ENCODE data around the gene KIF26B.

Gene KIF26B

GRCh38 chr1:245255783-245256182, 101.0 kb downstream of the KIF26B start:
- Histone ChIP-seq H4K20me1 (ENCODE audit: low read depth, low read length) (no peaks in the 10 kb centered on the region), H3K36me3 (ENCODE audit: low read length) (no peaks in the 10 kb centered on the region), H3K9me3 (ENCODE audit: insufficient read depth, low read length) (no peaks in the 10 kb centered on the region), H3K27ac (ENCODE audit: low read depth, low read length) (no peak overlapping the region), H3K79me2 (ENCODE audit: insufficient read depth, low read length) (no peaks in the 10 kb centered on the region), H3K27me3 (ENCODE audit: low read length) (peaks cover 2% of the 10 kb centered on the region; the same call in 1 of the 2 replicates), H3F3A (ENCODE audit: insufficient read depth) (no peaks in the 10 kb centered on the region), H3K4me3 (ENCODE audit: insufficient read depth, low read length, poor library complexity, severe bottlenecking) (no peak overlapping the region), H2AFZ (ENCODE audit: low read depth, low read length, severe bottlenecking) (no peak overlapping the region), H3K9ac (ENCODE audit: low read length) (no peak overlapping the region), H3K4me2 (ENCODE audit: low read depth, low read length, poor library complexity, severe bottlenecking) (no peak overlapping the region), H3K9me2 (replicated peaks; ENCODE audit: insufficient read depth, low read length) (no peaks in the 10 kb centered on the region)
- no peak for TF ChIP-seq CTCF (IDR thresholded peaks at IDR 0.05; ENCODE audit: insufficient read depth, low read length, poor library complexity, severe bottlenecking)
- no peak for TF ChIP-seq EZH2phosphoT487 (conservative IDR thresholded peaks at IDR 0.05; ENCODE audit: low read length)

- Histone ChIP-seq H3K9ac (ENCODE audit: low read length) (no peak overlapping the region), H3K9me3 (ENCODE audit: insufficient read depth, low read length) (no peaks in the 10 kb centered on the region), H3K4me2 (ENCODE audit: low read depth, low read length, poor library complexity, severe bottlenecking) (no peak overlapping the region), H3K9me2 (replicated peaks; ENCODE audit: insufficient read depth, low read length) (no peaks in the 10 kb centered on the region), H3K79me2 (ENCODE audit: insufficient read depth, low read length) (no peaks in the 10 kb centered on the region), H2AFZ (ENCODE audit: low read depth, low read length, severe bottlenecking) (no peak overlapping the region), H3K27ac (ENCODE audit: low read depth, low read length) (no peak overlapping the region), H4K20me1 (ENCODE audit: low read depth, low read length) (no peaks in the 10 kb centered on the region), H3F3A (ENCODE audit: insufficient read depth) (no peaks in the 10 kb centered on the region), H3K27me3 (ENCODE audit: low read length) (no peaks in the 10 kb centered on the region), H3K4me3 (ENCODE audit: insufficient read depth, low read length, poor library complexity, severe bottlenecking) (no peak overlapping the region), H3K36me3 (ENCODE audit: low read length) (no peaks in the 10 kb centered on the region)
- no peak for TF ChIP-seq CTCF (IDR thresholded peaks at IDR 0.05; ENCODE audit: insufficient read depth, low read length, poor library complexity, severe bottlenecking)
- TF ChIP-seq EZH2phosphoT487 (conservative IDR thresholded peaks at IDR 0.05; ENCODE audit: low read length) = no peak
Observed at GRCh38 chr1:245256528-245256927, 101.7 kb downstream of the KIF26B start.

GRCh38 chr1:245258271-245258920, 103.6 kb downstream of the KIF26B start:
- H3K9me3 ChIP-seq (ENCODE audit: insufficient read depth, low read length) = no peaks in the 10 kb centered on the region
- no peaks in the 10 kb centered on the region for H3K9me2 ChIP-seq (replicated peaks; ENCODE audit: insufficient read depth, low read length)
- TF ChIP-seq CTCF (IDR thresholded peaks at IDR 0.05; ENCODE audit: insufficient read depth, low read length, poor library complexity, severe bottlenecking) (no peak), EZH2phosphoT487 (conservative IDR thresholded peaks at IDR 0.05; ENCODE audit: low read length) (no peak)
- H3F3A ChIP-seq (ENCODE audit: insufficient read depth) = no peaks in the 10 kb centered on the region
- H3K27me3 ChIP-seq (ENCODE audit: low read length) = no peaks in the 10 kb centered on the region
- H3K4me3 ChIP-seq (ENCODE audit: insufficient read depth, low read length, poor library complexity, severe bottlenecking) = no peak overlapping the region
- no peak overlapping the region for H3K27ac ChIP-seq (ENCODE audit: low read depth, low read length)
- no peaks in the 10 kb centered on the region for H3K79me2 ChIP-seq (ENCODE audit: insufficient read depth, low read length)
- no peaks in the 10 kb centered on the region for H3K36me3 ChIP-seq (ENCODE audit: low read length)
- H4K20me1 ChIP-seq (ENCODE audit: low read depth, low read length) = no peaks in the 10 kb centered on the region
- H2AFZ ChIP-seq (ENCODE audit: low read depth, low read length, severe bottlenecking) = no peak overlapping the region
- no peak overlapping the region for H3K9ac ChIP-seq (ENCODE audit: low read length)
- no peak overlapping the region for H3K4me2 ChIP-seq (ENCODE audit: low read depth, low read length, poor library complexity, severe bottlenecking)

All from SU-DHL-6 (cell line).